ENCODE measurements around the gene TLE3. TPM values are rescaled to one million over a fixed set of nuclear protein-coding genes. Genes with fewer than 3 reads are reported as not detected.

Gene TLE3
- total RNA-seq, 1 donor from 2014 or later, result 63.7 TPM

- intact Hi-C loops (cut with DNase I), result no loop called here
- Histone ChIP-seq H3K4me1 (no peaks in the 10 kb centered on the region), H3K27me3 (ENCODE audit: low read depth) (no peaks in the 10 kb centered on the region), H3K27ac (no peak overlapping the region), H3K9me3 (no peaks in the 10 kb centered on the region), H3K36me3 (no peaks in the 10 kb centered on the region), H3K4me3 (no peak overlapping the region)
- DNase-seq (peak; percentile 43), ATAC-seq (peak in 1 of 2 donors; percentile 46)
- TF ChIP-seq CTCF (IDR thresholded peaks at IDR 0.05), result no peak
Measured at GRCh38 chr15:70014860-70015490, 82.7 kb downstream of the TLE3 start.

- Histone ChIP-seq H3K4me3 (no peak overlapping the region), H3K27ac (no peak overlapping the region), H3K36me3 (no peaks in the 10 kb centered on the region), H3K27me3 (ENCODE audit: low read depth) (no peaks in the 10 kb centered on the region), H3K9me3 (no peaks in the 10 kb centered on the region), H3K4me1 (no peaks in the 10 kb centered on the region)
- intact Hi-C loops (cut with DNase I), result no loop called here
- ATAC-seq (no peak), DNase-seq (peak; percentile 22)
- TF ChIP-seq CTCF (IDR thresholded peaks at IDR 0.05), result no peak
Measured at GRCh38 chr15:70014331-70014730, 83.4 kb downstream of the TLE3 start.

- intact Hi-C loops (cut with DNase I), result no loop called here
- no peaks in the 10 kb centered on the region for H3K27me3 ChIP-seq (ENCODE audit: low read depth)
- H3K9me3 ChIP-seq, result no peaks in the 10 kb centered on the region
- no peak overlapping the region for H3K27ac ChIP-seq
- no peak overlapping the region for H3K4me3 ChIP-seq
- no peaks in the 10 kb centered on the region for H3K36me3 ChIP-seq
- no peak for TF ChIP-seq CTCF (IDR thresholded peaks at IDR 0.05)
- ATAC-seq (no peak), DNase-seq (peak; percentile 8)
- no peaks in the 10 kb centered on the region for H3K4me1 ChIP-seq
Measured at GRCh38 chr15:70013656-70014313, 83.9 kb downstream of the TLE3 start.

- intact Hi-C loops (cut with DNase I), result no loop called here
- Histone ChIP-seq H3K27ac (no peak overlapping the region), H3K36me3 (no peaks in the 10 kb centered on the region), H3K27me3 (ENCODE audit: low read depth) (no peaks in the 10 kb centered on the region), H3K4me1 (no peaks in the 10 kb centered on the region), H3K4me3 (no peak overlapping the region), H3K9me3 (no peaks in the 10 kb centered on the region)
- no peak for DNase-seq
- no peak for ATAC-seq
- no peak for TF ChIP-seq CTCF (IDR thresholded peaks at IDR 0.05)
Measured at GRCh38 chr15:70012895-70013294, 84.8 kb downstream of the TLE3 start.

- Histone ChIP-seq H3K4me3 (no peak overlapping the region), H3K4me1 (no peaks in the 10 kb centered on the region), H3K36me3 (no peaks in the 10 kb centered on the region), H3K27me3 (ENCODE audit: low read depth) (no peaks in the 10 kb centered on the region), H3K9me3 (no peaks in the 10 kb centered on the region), H3K27ac (no peak overlapping the region)
- no peak for ATAC-seq
- no peak for DNase-seq
- intact Hi-C loops (cut with DNase I), result no loop called here
- TF ChIP-seq CTCF (IDR thresholded peaks at IDR 0.05), result no peak
Measured at GRCh38 chr15:70008697-70009290, 88.9 kb downstream of the TLE3 start.
